HEK293T (cell line): ENCODE results near the gene RHBDD1.

ENCODE experiments used
- CTCF ChIA-PET: fragments of 350-600 bp; formaldehyde crosslinking; extraction: SDS; loops from one replicate; lab custom pipeline; 2021; ENCODE audit warnings: antibody characterized with exemption, inconsistent platforms; lab: Yijun Ruan, JAX
- POLR2A ChIA-PET: fragments of 350-600 bp; formaldehyde crosslinking; extraction: SDS; loops from one replicate; lab custom pipeline; 2020; ENCODE audit warnings: antibody characterized with exemption, inconsistent platforms; lab: Yijun Ruan, JAX
- DNase-seq: peaks from one replicate; pipeline ENCODE4 v3.0.0; 2012; ENCODE audit warnings: mixed read lengths; ENCODE audit errors: extremely low spot score
- ARNT ChIP-seq: fragments of 450-650 bp; IDR thresholded peaks from 2 replicates; pipeline ENCODE4 v1.6.1; 2017; ENCODE audit warnings: mild to moderate bottlenecking
- BHLHE40 ChIP-seq: fragments of 450-650 bp; IDR thresholded peaks from 2 replicates; pipeline ENCODE4 v1.6.1; 2016; ENCODE audit warnings: mild to moderate bottlenecking, moderate library complexity, borderline replicate concordance
- CTBP1 ChIP-seq: fragments of 450-650 bp; IDR thresholded peaks from 2 replicates; pipeline ENCODE4 v1.6.1; 2016; ENCODE audit warnings: borderline replicate concordance
- ELF4 ChIP-seq: fragments of 450-650 bp; IDR thresholded peaks from 2 replicates; pipeline ENCODE4 v1.6.1; 2017; ENCODE audit warnings: antibody characterized with exemption
- FOXA1 ChIP-seq: fragments of 450-650 bp; IDR thresholded peaks from 2 replicates; pipeline ENCODE4 v1.6.1; 2016; ENCODE audit warnings: mild to moderate bottlenecking
- FOXK2 ChIP-seq: fragments of 450-650 bp; IDR thresholded peaks from 2 replicates; pipeline ENCODE4 v1.6.1; 2016; ENCODE audit warnings: mild to moderate bottlenecking
- FOXM1 ChIP-seq: fragments of 450-650 bp; IDR thresholded peaks from 2 replicates; pipeline ENCODE4 v1.6.1; 2017; ENCODE audit warnings: mild to moderate bottlenecking, borderline replicate concordance
- HDGF ChIP-seq: fragments of 450-650 bp; IDR thresholded peaks from 2 replicates; pipeline ENCODE4 v1.6.1; 2017; ENCODE audit warnings: antibody characterized with exemption, borderline replicate concordance
- L3MBTL2 ChIP-seq: fragments of 450-650 bp; conservative IDR thresholded peaks from 2 replicates; pipeline ENCODE4 v1.6.1; 2016; ENCODE audit warnings: mild to moderate bottlenecking
- LEF1 ChIP-seq: fragments of 450-650 bp; IDR thresholded peaks from 2 replicates; pipeline ENCODE4 v1.6.1; 2017; ENCODE audit warnings: mild to moderate bottlenecking, borderline replicate concordance
- NFRKB ChIP-seq: fragments of 450-650 bp; IDR thresholded peaks from 2 replicates; pipeline ENCODE4 v1.6.1; 2016; ENCODE audit warnings: mild to moderate bottlenecking, moderate library complexity
- SP1 ChIP-seq: fragments of 450-650 bp; IDR thresholded peaks from 2 replicates; pipeline ENCODE4 v1.6.1; 2017
- SUZ12 ChIP-seq: fragments of 450-650 bp; IDR thresholded peaks from 2 replicates; pipeline ENCODE4 v1.6.1; 2016; ENCODE audit warnings: mild to moderate bottlenecking
- TARDBP ChIP-seq: fragments of 450-650 bp; IDR thresholded peaks from 2 replicates; pipeline ENCODE4 v1.6.1; 2016
- ZNF384 ChIP-seq: fragments of 450-650 bp; IDR thresholded peaks from 2 replicates; pipeline ENCODE4 v1.6.1; 2016
- TF ChIP-seq, protein P1 (sequence below): fragments of 450-650 bp; IDR thresholded peaks from 2 replicates; pipeline ENCODE4 v1.6.1; 2016

Gene RHBDD1

GRCh38 chr2:226865273-226865672, 29.4 kb downstream of the RHBDD1 start:
- no peak for DNase-seq
- ChIA-PET POLR2A (no interaction called here), CTCF (no interaction called here)
- no peak for TF ChIP-seq L3MBTL2
- no peak for TF ChIP-seq ZNF384
- no peak for TF ChIP-seq SP1
- no peak for TF ChIP-seq FOXK2
- TF ChIP-seq, protein P1, sequence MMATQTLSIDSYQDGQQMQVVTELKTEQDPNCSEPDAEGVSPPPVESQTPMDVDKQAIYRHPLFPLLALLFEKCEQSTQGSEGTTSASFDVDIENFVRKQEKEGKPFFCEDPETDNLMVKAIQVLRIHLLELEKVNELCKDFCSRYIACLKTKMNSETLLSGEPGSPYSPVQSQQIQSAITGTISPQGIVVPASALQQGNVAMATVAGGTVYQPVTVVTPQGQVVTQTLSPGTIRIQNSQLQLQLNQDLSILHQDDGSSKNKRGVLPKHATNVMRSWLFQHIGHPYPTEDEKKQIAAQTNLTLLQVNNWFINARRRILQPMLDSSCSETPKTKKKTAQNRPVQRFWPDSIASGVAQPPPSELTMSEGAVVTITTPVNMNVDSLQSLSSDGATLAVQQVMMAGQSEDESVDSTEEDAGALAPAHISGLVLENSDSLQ: no peak
- no peak for TF ChIP-seq LEF1
- no peak for TF ChIP-seq TARDBP
- no peak for TF ChIP-seq FOXA1
- TF ChIP-seq SUZ12: no peak
- no peak for TF ChIP-seq FOXM1
- no peak for TF ChIP-seq BHLHE40
- TF ChIP-seq NFRKB: no peak
- TF ChIP-seq CTBP1: no peak
- TF ChIP-seq ARNT: no peak
- no peak for TF ChIP-seq ELF4

DNA sequence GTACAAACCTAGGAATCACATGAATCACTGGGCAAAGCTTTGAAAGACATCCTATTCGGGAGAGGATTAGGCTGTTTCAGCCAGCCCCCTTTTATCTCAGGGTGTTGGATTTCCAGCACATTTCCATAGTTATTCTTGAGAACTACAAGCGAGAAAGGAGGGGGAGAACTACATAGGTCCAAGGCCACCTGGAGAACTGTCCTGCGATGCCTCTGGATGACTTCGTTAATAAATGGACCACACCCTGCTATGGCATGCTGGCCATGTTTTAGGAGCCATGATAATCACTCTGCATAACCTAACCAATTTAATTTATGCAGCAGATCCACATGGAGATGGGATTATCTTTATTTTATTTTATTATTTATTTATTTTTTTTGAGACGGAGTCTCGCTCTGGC, 29.9 kb downstream of the RHBDD1 start:
- no peak for DNase-seq
- TF ChIP-seq NFRKB (no peak), ELF4 (no peak), ZNF384 (no peak), SUZ12 (no peak), HDGF (no peak), LEF1 (no peak), TARDBP (no peak)
- TF ChIP-seq, protein P1: no peak
- POLR2A ChIA-PET: no interaction called here
- CTCF ChIA-PET: no interaction called here

DNA sequence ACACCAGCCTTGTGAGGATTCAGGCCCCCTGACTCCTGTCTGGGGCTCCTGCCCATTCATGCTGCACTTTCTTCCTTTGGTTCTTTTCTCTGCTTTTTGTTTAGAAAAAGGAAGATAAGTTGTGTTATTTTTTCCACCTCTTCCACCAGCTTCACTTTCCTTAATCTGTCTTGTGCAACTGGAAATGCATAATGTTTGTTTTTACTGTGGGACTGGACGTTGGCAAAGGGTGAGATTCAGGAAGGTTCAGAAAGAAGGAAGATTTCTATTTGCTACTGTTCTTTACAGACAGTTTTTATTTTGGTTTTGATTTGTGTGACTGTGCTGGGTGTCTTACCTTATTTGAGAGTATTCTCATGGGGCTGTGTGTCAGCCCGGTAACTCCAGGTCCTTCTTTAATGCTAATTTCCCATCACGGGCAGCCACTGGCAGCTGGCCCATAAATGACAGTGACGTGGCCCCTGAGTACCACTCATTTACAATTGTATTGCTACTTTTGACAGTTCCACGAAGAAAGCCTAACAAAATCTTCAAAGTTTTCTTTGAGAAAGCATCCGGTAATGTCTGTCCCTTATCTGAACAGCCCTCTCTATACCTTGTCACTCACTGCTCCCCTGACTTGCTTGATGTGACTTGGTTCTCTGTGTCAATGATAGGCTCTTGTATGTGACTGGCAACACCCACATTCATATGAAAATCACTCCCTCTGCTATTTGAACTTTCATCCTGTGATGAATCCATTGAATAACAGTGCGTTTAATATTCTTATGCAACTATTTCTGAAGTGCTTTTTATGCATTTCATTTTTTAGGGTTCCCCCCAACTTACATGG, 32.7 kb downstream of the RHBDD1 start:
- CTCF ChIA-PET: no interaction called here
- TF ChIP-seq BHLHE40 (no peak), FOXM1 (no peak), NFRKB (no peak), ARNT (no peak), L3MBTL2 (no peak), ELF4 (no peak), SP1 (no peak), LEF1 (no peak), FOXK2 (no peak), TARDBP (no peak), ZNF384 (no peak), SUZ12 (no peak), FOXA1 (no peak)
- TF ChIP-seq, protein P1: no peak
- POLR2A ChIA-PET: no interaction called here
- no peak for DNase-seq

DNA sequence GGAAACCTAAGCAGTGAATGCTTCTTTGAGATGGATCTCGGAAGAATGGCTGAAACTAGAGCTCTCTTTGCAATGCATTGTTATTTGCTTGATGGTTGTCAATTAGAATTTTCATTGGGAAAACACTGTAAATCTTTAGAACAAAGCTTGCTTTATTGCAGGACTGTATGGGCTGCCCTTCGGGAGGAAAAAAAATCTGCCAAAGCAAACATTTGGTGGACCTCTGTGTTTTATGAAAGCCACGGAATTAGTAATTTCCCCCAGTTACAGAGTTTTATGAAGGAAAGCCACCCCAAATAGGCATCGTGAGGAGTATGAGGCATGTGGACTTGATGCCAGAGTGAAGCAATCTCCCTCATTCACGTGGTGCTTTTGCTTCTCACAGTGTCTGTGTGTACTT, 33.5 kb downstream of the RHBDD1 start:
- CTCF ChIA-PET: no interaction called here
- TF ChIP-seq FOXM1: no peak
- no peak for TF ChIP-seq CTBP1
- POLR2A ChIA-PET: no interaction called here
- no peak for DNase-seq

DNA sequence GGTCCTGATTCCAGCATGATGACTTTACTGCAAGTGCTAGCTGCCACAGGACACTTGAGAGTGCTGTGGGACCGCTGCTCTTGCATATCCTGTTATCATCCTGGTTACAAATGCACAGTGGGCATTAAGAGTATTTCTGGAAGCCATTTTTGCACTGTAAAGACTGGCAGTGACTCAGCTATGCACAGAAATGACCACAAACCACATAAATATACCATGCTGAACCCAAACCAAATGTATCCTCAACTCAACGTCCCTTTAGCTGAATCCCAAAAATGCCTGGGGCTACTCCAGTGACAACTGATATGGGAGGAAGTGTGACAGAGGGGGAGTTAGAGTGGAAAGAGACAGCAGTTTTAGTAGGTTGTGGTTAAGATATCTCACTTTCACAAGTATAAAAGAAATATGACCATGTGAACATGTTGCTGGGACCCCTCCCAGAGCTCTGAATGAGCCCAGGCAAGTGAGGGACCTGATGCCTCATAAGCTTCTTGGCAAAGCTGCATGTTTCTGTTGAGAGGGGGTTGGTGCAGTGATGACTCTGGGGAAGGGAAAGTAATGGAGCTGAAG, 37.3 kb downstream of the RHBDD1 start:
- no peak for DNase-seq
- POLR2A ChIA-PET: no interaction called here
- TF ChIP-seq BHLHE40 (no peak), LEF1 (no peak), SUZ12 (no peak), ELF4 (no peak)
- CTCF ChIA-PET: no interaction called here

DNA sequence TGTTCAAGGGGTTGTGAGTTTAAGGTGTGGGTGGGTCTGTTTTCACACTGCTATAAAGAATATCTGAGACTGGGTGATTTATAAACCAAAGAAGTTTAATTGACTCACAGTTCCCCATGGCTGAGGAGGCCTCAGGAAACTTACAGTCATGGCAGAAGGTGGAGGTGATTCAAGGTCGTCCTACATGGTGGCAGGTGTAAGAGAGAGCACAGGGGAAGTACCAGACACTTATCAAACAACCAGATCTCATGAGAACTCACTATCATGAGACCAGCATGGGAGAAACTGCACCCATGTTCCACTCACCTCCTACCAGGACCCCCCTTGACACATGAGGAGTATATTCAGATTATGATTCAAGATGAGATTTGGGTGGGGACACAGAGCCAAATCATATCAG, 38.0 kb downstream of the RHBDD1 start:
- POLR2A ChIA-PET: no interaction called here

GRCh38 chr2:226874749-226875148, 38.9 kb downstream of the RHBDD1 start:
- CTCF ChIA-PET: no interaction called here
- no peak for TF ChIP-seq FOXK2
- TF ChIP-seq HDGF: no peak
- POLR2A ChIA-PET: no interaction called here
- no peak for DNase-seq

More for the DNA sequence above, 38.0 kb downstream of the RHBDD1 start:
- CTCF ChIA-PET: no interaction called here
- TF ChIP-seq HDGF (no peak), NFRKB (no peak), ARNT (no peak), ELF4 (no peak)
- no peak for DNase-seq
